RKO (cell line): Measurements from ENCODE around the gene IL13RA1.
A peak's percentile ranks its signal among the peaks of the same experiment; 100 is the strongest.
"Not testable (repeated sequence)": the region's sequence is repeated elsewhere in the genome, so short reads cannot be mapped to it uniquely, and the experiment has no call there.

Experiments
- DNase-seq: peaks from one replicate; pipeline ENCODE4 v3.0.0-alpha.2; 2016; ENCODE audit warnings: low spot score

The IL13RA1 gene

DNA sequence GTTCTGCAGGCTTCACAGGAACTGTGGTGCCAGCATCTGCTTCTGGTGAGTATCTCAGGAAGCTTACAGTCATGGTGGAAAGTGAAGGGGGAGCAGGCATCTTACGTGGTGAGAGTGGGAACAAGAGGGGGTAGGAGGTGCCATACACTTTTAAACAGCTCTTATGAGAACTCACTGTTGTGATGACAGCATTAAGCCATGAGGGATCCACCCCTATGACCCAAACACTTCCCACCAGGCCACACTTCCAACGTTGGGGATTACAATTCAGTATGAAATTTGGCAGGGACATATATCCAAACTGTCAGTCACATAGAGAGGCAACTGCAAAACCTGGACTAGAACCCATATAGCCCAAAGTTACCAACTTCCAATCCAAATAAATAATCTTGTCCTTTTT lies 53.1 kb downstream of the IL13RA1 start:
- no peak for DNase-seq

DNA sequence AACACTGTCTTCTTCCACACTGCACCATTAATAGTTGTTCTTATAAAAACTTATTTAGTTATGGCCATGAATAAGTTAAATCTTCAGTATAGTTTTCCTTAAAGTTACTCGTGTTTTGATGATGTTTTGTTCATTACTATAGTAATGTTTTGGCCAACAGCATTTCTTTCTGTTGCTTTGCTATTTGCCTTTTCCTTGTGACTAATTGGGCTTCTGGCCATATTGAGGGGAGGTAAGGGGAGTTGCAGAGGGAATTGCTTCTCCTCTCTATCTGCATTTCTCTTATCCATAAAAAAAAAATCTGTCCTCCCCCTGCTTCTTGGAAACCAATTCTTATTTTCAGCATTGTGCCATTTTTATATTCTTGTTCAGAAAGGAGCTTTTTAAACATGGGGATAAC lies 53.5 kb downstream of the IL13RA1 start:
- no peak for DNase-seq

DNA sequence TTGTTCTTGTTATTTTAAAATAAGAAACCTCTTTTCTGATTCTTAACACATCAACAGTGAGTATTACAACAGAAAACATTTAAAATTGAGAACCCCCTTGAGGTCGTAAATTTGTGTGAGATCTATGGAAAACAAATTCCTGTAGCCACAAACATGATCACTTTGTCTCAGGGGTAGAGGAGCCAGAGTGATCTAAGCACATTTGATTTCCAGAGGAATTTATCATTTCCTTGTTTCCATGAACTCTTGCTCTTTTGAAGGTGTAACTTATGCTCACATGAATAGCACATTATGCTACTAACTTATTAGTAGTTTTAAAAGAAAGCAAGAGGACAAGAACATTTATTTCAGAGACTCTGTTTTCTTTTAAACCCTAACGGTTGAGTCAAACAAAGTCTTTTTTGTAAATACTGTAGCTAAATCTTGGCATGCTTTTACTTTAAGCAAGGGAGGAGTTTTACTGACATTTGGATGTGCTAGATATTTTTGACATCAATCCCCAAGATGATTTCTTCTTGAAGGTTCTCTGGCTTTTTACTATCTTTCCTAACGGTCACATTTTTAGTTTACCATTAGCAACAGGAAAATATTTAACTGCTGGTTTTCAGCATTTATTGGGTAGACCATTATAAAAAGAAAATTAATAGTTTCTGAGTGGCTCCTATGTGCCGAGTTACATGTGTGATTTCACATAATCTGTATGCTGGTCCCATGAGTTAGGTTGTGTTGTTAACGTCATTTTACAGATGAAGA lies 68.3 kb downstream of the IL13RA1 start:
- DNase-seq: no peak

DNA sequence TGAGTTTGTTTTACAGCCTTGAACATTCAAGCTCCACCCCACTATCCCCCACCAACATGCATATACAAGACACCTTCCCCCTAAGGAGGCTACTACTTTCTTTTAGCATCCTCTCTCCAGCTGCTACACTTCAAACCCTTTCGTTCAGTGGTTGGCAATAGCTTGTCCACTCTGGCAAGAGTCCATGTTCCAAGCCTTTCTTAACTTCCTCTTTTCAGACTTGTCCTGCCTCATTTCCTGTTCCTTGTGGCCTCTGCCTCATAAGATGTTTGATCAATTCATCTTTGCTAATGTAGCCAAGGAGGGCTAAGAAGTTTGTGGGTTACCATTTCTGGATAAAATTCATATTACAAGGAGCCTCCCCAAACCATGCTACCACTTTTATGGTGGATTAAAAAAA lies 75.5 kb downstream of the IL13RA1 start:
- DNase-seq: no peak

DNA sequence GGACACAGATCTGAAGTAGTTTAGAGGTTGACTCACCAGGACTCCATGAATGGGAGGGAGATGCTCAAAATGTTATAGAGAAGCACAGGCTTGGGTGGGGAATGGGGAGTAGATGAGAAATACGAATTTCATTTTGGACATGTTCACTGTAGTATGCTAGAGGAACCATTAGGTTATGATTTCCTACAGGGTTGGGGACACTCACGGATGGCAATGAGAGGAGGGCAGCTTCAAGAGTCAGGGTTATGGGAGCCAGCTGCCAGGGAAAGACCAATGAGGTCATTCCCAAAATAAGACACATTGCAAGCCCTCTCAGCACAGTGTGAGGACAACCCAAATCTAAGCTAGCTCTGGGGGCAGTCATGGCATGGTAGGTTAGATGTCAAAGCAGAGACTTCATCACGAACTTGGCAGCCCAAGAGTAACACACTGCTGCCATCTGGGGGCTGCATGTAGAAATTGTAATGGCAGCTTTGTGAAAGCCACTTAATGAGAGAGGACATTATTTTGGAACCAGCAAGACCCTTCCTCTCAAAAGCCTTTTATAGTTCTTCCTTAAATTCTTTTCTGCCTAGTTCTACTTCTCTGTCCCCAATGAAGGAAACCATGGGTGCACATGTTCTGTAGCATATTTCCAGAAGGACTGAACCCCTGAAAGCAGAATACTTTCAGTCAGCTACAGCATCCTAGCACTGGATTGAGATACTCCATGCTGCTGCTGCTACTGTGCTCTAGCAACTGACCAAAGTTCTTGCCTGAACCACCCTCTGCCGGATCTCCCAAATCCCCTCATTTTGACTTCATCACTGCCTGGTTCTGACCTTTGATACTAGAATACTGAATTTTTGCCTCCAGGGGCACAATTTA lies 80.0 kb downstream of the IL13RA1 start:
- DNase-seq: peak; percentile 71

DNA sequence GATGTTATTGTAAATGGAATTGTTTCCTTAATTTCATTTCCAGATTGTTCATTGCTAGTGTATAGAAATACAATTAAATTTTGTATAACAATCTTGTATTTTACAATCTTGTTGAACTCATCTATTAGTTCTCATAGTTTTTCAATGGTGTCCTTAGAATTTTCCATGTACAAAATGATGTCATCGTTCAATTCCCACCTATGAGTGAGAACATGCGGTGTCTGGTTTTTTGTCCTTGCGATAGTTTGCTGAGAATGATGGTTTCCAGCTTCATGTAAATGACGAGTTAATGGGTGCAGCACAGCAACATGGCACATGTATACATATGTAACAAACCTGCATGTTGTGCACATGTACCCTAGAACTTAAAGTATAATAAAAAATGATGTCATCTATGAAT lies 89.9 kb downstream of the IL13RA1 start:
- not testable (repeated sequence) for DNase-seq

DNA sequence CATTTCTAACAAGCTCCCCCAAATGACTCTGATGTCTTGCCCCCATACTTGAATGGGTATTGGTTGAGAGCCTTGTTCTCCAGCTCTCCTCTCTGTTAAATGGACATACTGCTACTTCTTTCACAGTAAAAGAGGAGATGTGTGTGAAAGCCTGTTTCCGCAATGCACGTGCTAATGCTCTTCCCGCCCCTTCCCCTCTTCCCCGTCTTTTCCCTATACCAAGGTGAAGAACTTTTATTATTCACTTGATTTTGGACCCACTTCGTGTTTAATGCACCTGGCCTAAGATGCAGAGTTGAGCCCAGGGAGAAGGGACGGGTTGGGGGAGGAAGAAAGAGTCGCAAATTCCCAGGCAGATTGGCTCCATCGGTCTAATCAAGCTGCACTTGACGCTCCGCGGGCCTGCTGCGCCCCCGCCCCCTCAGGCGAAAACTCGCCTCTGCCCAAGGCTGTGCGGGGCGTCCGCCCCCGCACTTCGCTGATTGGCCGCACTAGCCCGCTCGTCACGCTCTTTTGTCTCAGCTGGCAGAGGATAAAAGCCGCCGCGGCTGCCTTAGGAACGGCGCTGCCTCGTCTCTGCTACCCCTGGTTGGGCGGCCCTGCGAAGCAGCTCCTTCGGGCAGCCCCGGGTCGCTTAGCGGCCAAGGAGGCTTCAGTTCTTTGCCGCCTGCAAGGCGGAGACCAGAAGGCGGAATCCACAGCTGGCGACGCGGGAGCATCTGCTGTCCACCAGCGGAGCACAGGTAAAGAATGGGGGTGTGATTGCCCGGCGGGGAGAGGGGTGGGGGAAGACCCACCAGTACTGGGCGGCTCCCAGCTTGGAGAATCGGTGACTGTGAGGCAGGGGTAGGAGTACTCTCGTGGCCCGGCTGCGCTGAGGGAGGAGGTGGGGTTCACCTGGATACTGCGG lies 96.1 kb downstream of the IL13RA1 start, which contains the start of gene ZCCHC12:
Gene ZCCHC12 (plus strand): TSS at position 562 of the 910 bp plus-strand sequence. CDS start 1,421 bp downstream, outside the sequence.
- no peak for DNase-seq

DNA sequence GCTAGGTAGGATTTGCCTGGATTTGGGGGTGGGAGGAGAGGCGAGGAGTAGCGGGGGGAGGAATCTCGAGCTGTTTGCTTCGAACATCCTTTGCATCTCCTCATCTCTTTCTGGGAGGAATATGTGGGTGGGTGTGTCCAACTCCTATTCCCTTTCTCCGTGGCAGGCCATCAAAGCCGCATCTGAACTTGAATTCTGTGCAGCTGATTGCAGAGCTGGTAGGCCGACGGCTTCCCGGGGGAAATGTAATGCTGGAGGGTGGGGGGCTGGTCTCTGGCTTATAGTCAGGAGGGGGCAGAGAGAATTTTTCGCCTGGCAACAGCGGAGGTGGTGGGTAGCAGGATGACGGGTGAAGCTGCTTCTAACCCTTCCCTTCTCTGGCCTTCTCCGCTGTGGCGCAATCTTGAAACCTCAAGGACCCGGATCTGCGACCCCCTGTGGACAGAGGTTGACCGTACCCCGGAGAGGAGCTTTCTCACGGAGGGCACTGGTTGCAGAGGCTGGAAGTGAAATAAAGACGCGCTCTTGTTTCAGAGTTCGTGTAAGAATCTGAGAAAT lies 96.8 kb downstream of the IL13RA1 start:
- DNase-seq: no peak

DNA sequence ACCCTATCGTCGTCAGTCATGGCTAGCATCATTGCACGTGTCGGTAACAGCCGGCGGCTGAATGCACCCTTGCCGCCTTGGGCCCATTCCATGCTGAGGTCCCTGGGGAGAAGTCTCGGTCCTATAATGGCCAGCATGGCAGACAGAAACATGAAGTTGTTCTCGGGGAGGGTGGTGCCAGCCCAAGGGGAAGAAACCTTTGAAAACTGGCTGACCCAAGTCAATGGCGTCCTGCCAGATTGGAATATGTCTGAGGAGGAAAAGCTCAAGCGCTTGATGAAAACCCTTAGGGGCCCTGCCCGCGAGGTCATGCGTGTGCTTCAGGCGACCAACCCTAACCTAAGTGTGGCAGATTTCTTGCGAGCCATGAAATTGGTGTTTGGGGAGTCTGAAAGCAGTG lies 97.8 kb downstream of the IL13RA1 start:
- DNase-seq: no peak

DNA sequence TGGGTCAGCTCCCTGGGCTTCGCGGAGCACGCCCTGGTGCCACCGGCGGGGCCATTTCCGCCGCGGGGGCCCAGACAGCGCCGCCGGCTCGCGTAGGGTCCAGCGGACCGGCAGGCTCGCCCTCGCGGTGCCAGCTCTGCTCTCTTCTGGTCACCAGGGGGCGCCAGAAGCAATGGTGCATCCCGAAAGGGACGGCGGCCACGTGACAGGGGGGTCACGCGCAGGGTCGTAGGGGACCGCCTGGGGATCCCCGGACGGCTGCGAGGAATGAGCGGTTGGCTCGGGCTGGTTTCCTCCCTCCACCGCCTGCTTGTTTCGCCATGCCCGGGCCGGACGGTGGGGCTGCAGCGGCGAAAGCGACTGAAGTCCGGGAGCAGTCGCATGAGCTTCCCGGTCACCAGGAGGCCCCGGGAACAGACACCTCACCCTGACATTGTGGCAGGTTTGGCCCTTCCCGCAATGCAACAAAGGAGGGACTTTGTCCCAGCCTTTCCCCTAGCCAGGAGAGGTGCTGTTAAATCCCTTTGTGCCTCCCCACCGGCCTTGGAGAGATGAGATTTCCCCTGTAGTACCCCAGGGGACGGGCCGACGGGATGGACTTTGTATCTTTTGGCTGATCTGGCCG lies 112.0 kb downstream of the IL13RA1 start:
- DNase-seq: no peak
